SK-N-SH treated with all-trans-retinoic acid at 6 μM for 48 hours (cell line): ENCODE data around the gene CDC20B.

Source experiments
- ARNTL ChIP-seq: fragments of 450-650 bp; formaldehyde crosslinking; IDR thresholded peaks from 2 replicates; pipeline ENCODE4 v1.5.0; 2020; ENCODE audit warnings: low read depth, mild to moderate bottlenecking, moderate library complexity, borderline replicate concordance
- BACH2 ChIP-seq: fragments of 250-450 bp; sonication (Bioruptor Pico); IDR thresholded peaks from 2 replicates; pipeline ENCODE4 v1.9.0; 2021; ENCODE audit warnings: mild to moderate bottlenecking, borderline replicate concordance
- CREB5 ChIP-seq: fragments of 250-450 bp; sonication (Bioruptor Pico); IDR thresholded peaks from 2 replicates; pipeline ENCODE4 v1.5.1; 2020; ENCODE audit warnings: low read depth, mild to moderate bottlenecking, moderate library complexity
- CSRNP3 ChIP-seq: fragments of 250-450 bp; sonication (Bioruptor Pico); IDR thresholded peaks from 2 replicates; pipeline ENCODE4 v1.5.1; 2021; ENCODE audit warnings: mild to moderate bottlenecking, moderate library complexity
- ESRRG ChIP-seq: fragments of 250-450 bp; sonication (Bioruptor Pico); IDR thresholded peaks from 2 replicates; pipeline ENCODE4 v1.6.1; 2021; ENCODE audit warnings: mild to moderate bottlenecking
- OSR1 ChIP-seq: fragments of 250-450 bp; sonication (Bioruptor Pico); IDR thresholded peaks from 2 replicates; pipeline ENCODE4 v1.8.0; 2022; ENCODE audit warnings: moderate library complexity, mild to moderate bottlenecking, inconsistent platforms
- PATZ1 ChIP-seq: fragments of 250-450 bp; sonication (Bioruptor Pico); IDR thresholded peaks from 2 replicates; pipeline ENCODE4 v1.8.0; 2020; ENCODE audit warnings: mild to moderate bottlenecking, moderate library complexity, borderline replicate concordance
- ZC3H10 ChIP-seq: fragments of 250-450 bp; sonication (Bioruptor Pico); IDR thresholded peaks from 2 replicates; pipeline ENCODE4 v1.5.1; 2021; ENCODE audit warnings: mild to moderate bottlenecking, moderate library complexity
- ZFP3 ChIP-seq: fragments of 250-450 bp; sonication (Bioruptor Pico); IDR thresholded peaks from 2 replicates; pipeline ENCODE4 v1.5.0; 2020; ENCODE audit warnings: mild to moderate bottlenecking, moderate library complexity
- ZFP30 ChIP-seq: fragments of 450-650 bp; formaldehyde crosslinking; IDR thresholded peaks from 2 replicates; pipeline ENCODE4 v1.5.0; 2022; ENCODE audit warnings: mild to moderate bottlenecking, moderate library complexity
- ZNF70 ChIP-seq: fragments of 450-650 bp; formaldehyde crosslinking; IDR thresholded peaks from 2 replicates; pipeline ENCODE4 v1.5.0; 2020; ENCODE audit warnings: mild to moderate bottlenecking, moderate library complexity
- ZNF8 ChIP-seq: fragments of 450-650 bp; formaldehyde crosslinking; IDR thresholded peaks from 2 replicates; pipeline ENCODE4 v1.5.0; 2020; ENCODE audit warnings: mild to moderate bottlenecking, moderate library complexity

- no peak for TF ChIP-seq ZNF8 (CRISPR knock-in tag)
- TF ChIP-seq ZNF70: no peak
- TF ChIP-seq PATZ1: no peak
- TF ChIP-seq ARNTL (CRISPR knock-in tag): no peak
- TF ChIP-seq ZFP30 (CRISPR knock-in tag): no peak
- no peak for TF ChIP-seq CSRNP3 (CRISPR knock-in tag)
- TF ChIP-seq ZFP3: no peak
- TF ChIP-seq BACH2 (CRISPR knock-in tag): no peak
- TF ChIP-seq ZC3H10 (CRISPR knock-in tag): no peak
- no peak for TF ChIP-seq CREB5 (CRISPR knock-in tag)
- TF ChIP-seq ESRRG (CRISPR knock-in tag): no peak
- TF ChIP-seq OSR1 (CRISPR knock-in tag): no peak
Observed at GRCh38 chr5:55101556-55102276, 71.3 kb downstream of the CDC20B start.
